GM21619 (cell line): ENCODE data around the gene DCUN1D2.

ENCODE experiments used
- ATAC-seq: cut with Tn5 transposase; IDR thresholded peaks from one replicate; pipeline ENCODE4 v1.9.1; 2021; ENCODE audit not compliant: unreplicated experiment

DCUN1D2 gene

DNA sequence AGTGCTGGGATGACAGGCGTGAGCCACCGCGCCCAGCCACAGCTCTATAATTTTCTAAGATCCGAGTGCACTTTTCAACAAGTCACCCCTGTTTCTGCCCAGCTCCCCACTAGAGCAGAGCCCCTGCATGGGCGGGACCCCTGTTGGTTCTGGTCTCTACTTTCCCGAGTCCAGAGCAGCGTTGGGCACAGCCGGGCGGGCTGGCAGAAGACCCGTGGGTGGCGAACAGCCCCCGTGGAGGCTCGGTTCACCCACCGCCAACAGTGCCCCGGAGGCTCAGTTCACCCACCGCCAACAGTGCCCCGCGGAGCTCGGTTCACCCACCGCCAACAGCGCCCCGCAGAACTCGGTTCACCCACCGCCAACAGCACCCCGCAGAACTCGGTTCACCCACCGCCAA is 78.1 kb downstream of the DCUN1D2 start:
- no peak for ATAC-seq

- ATAC-seq = no peak
These were observed 79.1 kb downstream of the DCUN1D2 start for GRCh38 chr13:113411216-113412023.

- no peak for ATAC-seq
These were observed 79.9 kb downstream of the DCUN1D2 start for GRCh38 chr13:113410472-113411201.

DNA sequence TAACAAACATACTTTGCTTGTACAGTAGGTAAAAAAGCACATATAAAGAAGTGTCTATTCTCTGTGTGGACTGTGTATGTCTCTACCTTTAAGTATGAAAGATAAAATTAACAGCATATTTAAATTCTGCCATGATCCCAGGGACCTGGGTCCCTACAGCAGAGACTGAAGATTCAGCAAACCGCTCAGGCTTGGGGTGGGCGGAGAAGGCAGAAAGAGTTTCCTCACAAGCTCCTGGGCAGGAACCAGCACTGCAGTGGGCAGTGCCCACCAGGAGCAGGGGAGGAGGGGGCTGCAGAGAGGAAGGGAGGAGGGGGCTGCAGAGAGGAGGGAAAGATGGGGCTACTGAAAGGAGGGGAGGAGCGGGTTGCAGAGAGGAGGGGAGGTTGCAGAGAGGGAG is 81.9 kb downstream of the DCUN1D2 start:
- no peak for ATAC-seq

DNA sequence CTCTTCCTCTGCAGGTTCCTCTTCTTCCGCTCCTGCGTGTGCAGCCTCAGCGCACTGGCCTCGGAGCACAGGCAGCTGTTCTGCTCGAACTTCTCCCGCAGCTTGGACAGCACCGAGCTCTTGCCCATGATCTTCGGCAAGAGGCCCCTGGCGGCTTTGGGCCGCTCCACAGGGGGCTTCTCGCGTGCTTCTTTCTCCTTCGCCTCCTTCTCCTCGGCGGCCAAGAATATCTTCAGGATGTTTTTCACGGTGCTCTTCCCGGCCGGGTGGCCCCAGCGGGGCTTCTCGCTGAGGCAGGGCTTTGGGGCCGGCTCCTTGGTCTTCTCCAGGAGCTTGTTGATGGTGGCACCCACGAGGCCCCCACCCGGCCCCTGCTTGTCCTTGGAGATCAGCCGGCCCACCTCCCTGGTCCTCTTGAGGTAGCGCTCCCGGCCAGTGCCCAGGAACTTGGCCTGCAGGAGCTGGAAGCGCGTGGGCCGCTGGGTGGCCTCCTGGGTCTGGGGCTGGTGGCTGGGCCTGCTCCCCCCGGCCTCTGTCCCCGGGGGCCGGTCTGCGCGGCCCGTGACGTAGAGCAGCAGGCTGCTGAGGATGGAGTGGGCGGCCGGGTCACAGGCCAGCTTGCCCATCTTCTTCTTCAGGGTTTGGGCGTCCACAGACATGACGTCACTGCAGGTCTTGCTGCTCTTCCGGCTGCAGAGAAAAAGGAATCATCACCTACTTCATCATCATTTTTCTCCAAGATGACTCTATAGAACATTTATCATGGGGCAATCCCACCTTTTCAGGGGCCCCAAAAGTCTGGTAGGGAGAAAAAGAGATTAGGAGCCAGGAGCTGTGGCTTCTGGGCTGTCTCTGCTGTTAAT is 82.7 kb downstream of the DCUN1D2 start:
- no peak for ATAC-seq

DNA sequence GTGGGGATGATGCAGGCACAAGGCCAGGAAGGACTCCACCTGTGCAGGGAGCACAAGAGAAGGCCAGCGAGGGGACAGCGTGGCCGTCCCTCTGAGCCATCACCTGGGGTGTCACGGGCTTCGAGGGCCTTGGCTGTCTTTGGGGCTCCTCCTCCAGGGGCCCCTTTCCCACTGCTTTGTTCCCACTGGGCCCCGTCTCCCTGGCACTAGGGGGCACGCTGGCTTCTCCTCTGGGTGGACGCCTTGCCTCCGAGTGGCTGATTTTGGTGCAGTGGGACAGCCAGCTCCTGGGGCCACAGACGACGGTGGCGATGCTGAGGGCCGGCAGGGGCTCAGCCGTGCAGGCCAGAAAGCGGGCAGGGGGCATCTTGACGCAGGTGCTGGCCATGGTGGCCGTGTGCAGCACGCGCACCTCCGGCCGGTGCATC is 83.4 kb downstream of the DCUN1D2 start:
- ATAC-seq = no peak

DNA sequence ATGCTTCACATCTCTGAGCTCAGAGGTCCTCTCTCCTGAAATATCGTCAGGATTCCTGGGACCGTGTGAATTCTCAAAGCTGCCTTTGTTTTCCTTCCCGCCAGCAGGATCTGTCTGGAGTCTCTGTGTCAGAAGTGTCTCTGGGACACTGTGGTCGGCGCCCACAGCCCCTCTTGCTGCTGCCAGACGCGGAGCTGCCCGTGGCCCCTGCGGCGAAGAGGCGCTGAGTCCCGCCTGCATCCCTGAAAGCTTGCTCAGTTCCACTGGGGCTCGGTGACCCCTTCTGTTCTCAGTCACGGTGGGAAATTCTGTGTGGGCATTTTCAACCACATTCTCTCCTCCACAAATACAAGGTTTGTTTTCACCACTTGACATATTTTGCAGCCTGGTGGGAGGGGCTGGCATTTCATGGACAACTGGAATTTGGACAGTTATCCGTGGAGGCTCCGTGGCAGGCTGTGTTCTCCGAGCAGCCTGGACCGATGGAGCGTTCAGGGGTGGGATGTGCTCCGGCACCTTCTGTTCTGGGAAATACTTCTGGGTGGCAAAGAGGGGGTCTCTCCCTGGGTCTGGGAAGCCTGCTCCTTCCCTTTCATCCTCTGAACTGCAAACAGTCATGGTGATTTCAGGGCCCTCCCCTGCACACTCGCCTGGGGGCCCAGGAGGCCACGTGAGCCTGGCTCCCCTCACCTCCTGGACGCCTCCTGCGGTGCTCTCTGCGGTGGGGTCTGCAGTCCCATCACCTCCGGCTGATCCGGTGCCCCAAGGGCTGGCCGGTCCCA is 84.0 kb downstream of the DCUN1D2 start:
- no peak for ATAC-seq
